Activated CD8-positive, alpha-beta memory T cell treated with anti-CD3 and anti-CD28 coated beads for 48 hours (primary cell): ENCODE data around the gene RCAN1.
"Not testable (repeated sequence)": the region's sequence is repeated elsewhere in the genome, so short reads cannot be mapped to it uniquely, and the experiment has no call there.

Experiments
- DNase-seq, 3 experiments: peaks; one replicate each; pipeline ENCODE4 v3.0.0-alpha.2; 2020; ENCODE audit warnings: low read depth in 2 of 3, low spot score in 2 of 3

Gene RCAN1

DNA sequence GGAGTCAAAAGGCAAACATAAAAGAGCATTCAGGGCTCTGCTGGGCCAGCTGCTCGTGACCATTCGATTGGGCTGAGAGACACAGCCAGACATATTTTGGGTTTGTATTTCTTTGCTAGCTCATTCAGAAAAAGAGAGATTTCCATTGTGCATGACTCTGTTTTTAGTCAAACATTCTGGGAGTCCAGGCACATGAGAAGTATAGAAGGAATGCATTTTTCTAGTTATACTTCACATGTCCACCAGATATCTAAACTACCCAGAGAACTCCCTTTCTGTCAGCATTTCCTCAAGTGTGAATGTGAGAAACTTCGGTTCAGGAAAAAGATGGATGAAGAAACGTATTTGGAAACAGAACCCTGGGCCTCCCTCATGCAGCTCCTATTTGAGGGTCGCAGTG, 96.6 kb downstream of the RCAN1 start:
- DNase-seq, result no peak

DNA sequence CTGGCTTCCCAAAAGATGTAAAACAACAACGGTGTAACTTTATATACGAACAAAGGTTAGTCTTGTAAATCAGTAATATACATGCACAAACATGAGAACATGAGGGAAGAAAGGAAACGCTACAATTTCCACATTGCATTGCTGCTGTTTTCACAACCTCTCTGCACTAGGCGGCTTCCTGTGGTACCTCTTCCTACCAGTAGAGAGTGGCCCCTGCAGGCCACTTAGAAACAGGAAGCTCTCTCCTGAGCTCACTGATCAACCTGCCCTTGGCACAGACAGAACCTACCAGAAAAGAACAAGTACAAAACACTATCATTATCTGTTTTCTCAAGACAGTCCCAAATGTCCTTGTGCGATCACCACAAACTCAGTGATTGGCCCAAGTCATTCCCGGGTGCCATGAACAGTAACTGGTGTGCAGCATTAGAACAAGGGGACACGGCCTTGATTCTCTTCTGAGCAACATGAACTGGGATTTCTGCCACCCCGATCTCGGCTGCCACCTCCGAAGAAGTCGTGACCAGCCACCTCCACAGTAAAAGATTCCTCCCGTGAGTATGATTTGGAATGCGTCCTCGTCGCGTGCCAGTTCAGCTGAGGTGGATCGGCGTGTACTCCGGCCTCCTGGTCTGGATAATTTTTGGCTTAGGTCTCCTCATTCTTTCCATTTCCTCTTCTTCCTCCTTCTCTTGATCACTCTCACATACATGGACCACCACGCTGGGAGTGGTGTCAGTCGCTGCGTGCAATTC, 97.2 kb downstream of the RCAN1 start:
- DNase-seq, result no peak

DNA sequence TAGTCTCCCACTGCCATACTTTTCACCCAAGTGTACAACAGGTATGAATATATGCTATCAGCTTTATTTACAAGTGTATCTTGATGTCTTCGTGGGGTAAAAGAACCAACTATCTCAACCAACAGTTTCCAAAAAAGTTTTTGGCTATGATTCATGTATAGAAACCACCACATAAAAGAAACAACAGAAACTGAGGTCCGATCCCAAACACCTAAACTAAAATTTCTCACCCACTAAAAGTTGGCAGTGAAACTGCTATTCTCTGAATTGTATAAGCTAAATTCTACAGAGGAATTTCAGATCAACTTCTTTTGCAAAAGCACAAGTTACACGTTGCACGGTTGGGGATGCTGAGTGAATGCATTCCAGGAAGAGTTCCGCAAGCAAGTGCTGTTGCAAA, 97.9 kb downstream of the RCAN1 start:
- DNase-seq, result no peak

DNA sequence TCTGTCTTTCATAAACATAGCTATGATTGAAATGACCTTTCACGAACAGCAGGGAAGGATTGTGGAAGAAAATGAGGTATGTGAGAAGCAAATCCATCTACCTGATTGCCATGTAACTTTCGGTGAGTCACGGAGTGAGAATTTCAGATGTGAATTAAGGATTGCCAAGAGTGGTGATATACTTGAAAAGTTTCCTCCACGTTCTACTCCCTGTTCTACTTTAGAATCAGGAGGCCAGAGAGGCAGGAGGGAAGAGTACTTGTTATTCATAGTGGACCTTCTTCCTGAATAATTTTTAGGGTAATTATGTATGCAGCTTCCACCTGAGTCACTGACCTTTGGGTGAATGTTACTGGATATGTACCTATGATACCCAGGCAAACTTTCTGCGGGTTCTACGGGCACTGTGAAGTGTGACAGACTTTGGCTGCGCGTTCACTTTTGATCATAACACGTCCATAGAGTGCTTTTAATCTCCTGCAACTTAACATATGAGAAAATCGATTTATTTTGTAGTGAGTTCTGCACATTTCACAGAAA, 100.3 kb downstream of the RCAN1 start:
- no peak for DNase-seq

DNA sequence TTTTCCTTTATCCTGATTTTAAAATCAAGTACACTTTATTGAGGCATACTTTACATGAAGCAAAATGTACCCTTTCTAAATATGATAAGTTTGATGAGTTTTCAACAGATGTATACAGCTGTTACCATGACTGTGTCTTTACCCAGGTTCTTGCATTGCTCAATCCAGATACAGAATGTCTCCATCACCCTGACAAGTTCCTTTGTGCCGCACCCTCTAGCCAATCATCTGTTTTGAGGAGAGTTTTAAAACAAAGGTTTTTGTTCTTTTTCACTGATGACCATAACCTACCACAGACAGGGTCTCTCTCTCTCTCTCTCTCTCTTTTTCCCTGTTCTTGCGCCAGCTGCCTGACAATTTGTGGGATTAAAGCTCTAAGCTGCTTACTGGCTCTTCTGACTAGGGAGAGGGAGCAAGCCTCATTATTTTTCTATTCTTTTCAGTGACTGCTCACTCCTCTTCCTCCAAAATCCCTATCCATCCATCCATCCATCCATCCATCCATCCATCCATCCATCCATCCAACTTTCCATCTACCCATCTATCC, 101.7 kb downstream of the RCAN1 start:
- no peak for DNase-seq

DNA sequence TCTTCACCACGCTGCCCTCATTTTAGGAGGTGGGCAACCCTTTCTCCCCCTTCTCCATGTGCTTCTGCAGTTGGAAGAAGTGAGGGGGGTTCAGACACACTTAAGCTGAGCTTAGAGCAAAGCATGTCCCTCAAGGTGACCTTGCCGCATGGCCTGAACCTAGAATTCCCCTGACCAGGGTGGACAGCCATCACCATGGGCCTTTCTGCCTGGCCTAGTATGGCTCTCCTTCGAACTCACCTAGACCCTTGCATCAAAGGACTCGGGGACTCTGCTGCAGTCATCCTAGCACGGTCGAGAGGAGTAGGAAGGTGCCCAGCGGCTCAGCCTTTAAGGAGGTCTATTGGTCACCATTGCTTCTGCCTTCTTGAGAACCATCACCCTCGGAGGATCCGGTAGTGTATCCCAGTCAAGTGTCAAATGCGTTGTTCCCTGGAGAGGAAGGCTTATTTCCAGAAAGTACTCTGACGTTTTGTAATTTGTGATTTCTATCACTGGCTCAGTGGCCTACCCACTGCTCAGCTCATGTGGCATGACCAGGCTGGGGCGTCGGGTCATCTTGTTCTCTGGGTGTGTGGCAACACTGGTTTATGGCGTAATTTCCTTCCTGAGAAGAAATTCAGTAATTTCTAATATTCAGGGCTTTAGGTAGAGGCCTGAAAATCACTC, 103.0 kb downstream of the RCAN1 start, which contains the start of gene KCNE1:
Gene KCNE1, minus strand, starts transcription at position 424 of the 669 bp plus-strand sequence. CDS start 62,576 bp downstream, outside the sequence.
- DNase-seq, result no peak

DNA sequence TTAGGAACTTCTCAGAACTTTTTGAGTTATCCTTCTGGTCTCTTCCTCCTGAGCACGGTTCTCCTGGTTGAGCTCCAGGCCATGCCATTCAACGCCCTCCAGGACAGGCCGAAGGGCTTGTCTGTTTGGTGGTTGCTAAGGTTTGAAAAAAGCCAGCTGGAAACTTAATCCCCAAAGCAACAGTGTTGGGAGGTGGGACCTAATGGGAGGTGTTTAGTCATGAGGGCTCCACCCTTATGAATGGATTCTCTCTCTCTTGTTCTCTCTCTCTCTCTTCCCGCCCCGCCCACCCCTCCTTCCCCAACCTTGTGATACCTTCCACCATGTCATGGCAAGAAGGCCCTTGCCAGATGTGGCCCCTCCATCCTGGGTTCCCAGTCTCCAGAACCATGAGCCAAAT, 103.7 kb downstream of the RCAN1 start:
- no peak for DNase-seq

DNA sequence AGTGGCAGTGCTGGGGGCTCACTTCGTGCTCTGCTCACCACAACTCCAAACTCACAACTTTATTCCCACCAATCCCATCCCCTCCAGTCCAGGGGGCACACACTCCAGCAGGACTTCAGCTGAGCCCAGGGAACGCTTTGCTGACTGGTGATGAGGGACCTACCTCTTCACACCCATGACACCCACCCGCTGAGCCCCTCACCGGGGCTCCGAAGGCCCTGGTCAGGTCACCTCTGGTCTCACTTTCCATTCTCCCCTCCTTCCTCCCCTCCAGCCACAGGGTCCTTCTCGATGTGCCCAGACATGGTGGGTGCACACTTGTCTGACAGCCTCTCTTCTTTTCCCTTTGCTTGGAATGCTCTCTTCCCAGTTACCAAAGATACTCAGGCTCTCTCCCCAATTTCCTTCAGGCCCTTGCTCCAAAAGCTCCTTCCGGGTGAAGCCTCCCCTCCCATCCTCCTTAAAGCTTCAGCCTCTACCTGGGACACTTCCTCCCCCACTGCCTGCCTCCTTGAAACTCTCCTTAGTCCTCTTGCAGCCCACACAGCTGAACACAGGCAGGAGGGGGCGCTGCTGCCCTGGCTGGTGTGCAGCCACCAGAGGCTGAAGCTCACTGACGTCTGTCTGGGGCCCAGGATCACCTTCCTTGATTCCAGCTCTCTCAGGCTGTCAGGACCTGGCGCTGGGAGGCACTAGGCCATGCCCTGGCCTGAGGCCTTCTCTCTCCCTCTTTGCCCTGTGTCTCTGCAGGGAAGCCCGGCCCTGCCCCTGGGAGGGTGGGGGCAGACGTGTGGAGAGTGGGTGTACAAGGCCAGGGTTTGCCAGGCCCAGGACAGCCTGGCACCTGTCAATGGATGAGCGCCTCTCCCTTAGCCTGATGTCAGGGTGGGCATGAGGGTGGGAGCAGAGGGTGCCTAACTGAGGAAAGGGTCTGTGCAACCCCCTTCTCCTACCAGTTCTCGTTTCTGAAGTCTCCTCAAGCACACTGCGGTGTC, 104.5 kb downstream of the RCAN1 start:
- peak in 2 of 3 experiments; percentile 17 to 23 for DNase-seq

DNA sequence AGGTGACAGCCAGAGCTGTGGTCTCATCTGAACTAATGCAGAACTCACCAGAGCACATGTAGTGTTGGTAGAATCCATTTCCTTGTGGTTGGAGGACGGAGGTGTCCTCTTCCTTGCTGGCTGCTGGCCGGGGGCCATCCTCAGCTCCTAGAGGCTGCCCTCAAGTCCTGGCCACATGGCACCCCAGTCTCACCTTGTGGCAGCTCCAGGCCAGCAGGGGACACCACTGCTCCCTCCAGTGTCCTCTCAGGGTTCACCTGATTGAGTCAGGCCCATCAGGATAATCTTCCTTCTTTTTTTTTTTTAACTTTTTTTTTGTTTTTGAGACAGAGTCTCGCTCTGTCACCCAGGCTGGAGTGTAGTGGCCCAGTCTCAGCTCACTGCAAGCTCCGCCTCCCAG, 105.8 kb downstream of the RCAN1 start:
- DNase-seq, result no peak

DNA sequence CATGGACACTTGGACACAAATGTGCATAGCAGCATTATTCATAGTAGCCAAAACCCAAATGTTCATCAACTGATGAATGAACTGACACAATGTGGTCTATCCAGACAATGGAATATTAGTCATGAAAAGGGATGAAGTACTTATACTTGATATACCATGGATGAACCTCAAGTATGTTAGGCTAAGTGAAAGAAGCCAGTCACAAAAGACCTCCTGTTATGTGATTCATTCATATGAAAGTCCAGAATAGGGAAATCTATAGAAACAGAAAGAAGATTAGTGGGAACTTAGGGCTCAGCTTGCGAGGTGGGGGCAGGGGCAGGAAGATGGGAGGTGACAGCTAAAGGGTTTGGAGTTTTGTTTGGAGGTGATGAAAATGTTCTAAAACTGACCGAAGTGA, 110.3 kb downstream of the RCAN1 start:
- DNase-seq, result no peak

DNA sequence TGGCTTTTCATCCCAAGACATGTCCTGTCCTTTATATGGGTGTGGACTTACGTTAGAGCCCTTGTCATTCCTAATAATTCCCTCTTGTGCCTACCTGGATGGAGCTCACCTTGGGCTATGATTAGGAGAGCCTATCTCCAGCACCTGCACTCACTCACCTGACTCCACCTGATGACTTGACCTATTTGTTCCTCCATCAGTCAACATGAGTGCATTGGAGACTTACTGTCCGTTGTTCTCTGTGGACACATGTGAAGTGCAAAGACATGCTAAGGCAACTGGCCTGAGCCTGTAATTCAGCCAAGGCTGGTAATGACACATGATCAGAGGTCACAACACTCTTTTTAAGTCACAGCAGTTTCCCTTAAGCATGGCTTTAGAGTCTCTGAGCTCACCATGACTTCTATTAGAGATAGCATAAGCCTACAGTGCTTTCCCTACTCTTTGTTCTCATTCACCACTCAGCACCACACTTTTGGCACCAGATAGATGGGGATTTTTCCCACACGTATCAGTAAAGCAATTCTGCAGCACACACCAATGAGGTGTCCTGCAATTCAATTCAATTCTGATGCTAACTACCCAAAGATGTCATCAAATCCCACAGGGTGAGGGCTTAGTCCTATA, 112.3 kb downstream of the RCAN1 start:
- DNase-seq, result no peak

DNA sequence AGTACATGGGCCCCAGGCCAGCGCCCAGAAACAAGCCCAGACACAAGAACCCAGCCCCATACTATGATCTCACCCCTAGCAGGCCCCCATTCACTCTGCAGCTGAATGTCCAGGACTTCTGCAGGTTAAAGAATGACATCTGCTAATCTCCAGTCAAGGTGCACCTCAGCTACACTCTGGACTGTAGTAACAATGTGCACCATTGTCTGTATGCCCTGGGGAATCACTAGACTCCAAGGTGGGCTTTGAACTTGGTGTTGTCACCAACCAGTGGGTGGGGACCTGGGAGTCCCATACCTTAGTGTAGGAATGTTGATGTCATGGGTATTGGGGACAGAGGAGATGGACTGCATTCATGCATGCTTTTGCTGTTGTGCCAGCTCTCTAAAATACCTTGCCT, 113.2 kb downstream of the RCAN1 start:
- DNase-seq, result no peak

DNA sequence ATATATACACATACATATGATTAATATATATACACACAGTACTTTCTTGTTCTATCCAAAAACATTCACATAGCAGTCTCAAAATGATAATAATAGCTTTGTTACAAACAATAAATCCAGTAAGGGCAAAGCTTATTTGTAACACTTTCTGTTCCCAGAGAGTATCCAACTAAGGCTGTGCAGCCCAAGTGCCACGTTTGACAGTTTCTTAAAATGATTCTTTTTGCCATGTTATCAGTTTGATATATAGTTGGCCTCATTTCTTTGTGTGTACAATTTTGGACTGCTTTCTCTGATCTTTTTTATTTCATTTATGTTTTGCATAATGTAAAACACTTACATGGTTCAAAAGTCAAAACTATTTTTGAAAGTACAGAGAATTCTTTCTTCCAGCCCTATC, 114.7 kb downstream of the RCAN1 start:
- DNase-seq, result no peak

DNA sequence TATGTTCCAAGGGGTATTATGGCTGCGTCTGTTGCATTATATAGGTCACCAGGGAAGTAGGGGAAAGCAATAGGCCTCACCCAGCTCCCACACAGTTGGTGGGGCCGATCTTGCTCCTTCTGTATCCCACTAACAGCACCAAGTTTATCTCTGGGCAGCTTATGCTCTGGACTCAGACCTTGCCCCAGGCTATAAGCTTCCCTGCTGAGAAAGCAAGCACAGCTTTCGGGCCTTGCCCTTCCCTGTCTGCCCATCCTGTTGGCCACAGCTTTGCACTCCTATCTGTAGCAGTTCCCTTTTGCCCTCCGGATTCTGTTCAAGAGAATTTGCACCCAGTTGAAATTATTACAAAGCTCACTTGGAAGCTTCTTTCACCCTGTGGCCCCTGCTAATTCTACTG, 115.8 kb downstream of the RCAN1 start:
- DNase-seq, result no peak

DNA sequence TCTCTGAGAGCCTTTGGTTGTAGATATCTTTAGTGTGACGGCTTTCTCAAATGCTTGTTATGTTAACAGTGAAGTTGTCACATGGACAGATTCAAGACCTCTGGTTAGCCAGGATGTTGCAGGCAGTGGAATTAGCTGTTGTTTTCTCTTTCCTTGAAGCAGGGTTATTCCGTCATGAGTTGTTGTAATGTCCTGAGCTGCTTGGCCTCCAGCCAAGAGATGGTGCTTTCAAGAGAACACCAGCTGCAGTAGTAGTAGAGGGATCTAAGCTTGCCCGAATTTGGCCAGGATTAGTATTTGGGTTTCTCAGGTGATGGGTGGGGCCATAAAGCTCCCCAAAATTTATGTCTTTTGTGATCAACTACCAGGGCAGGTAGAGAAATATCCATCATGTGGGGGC, 116.3 kb downstream of the RCAN1 start:
- DNase-seq, result no peak

DNA sequence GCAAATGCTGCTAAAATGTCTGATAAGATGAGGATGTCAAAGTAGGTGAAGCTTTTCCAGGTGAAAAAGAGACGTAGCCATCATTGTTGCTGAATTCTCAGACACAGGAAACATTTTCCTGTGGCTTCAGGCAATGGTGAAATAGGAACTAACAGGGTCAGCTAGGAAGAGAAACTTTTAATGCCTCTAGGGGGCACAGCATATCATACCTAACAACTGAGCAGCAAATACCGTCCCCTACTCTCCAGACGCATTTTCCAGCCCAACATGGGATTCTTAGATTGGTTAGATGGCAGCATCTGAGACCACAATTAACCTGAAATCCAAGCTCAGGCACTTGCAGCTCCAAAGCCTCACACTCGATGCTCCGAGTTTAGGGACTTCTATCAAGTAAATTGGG, 131.1 kb downstream of the RCAN1 start:
- not testable (repeated sequence) for DNase-seq

DNA sequence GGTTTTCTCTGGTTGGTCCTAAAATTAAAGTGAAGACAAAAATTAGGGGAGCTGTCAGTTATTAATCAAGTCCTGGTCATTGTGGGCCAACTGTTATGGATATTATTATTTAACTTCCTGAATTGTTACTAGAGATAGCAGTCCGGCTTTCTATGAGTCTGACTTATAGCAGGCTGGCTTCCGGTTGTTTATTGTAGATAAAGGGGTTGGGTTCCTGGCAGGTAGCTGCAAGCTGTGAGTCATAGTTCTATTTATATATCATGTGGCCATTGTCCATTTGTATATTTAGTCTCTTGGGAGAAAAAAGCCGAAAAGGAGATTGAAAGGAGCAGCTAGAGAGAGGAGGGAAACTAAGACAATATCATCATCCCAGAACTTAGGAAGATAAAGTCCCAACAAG, 131.5 kb downstream of the RCAN1 start:
- not testable (repeated sequence) for DNase-seq

DNA sequence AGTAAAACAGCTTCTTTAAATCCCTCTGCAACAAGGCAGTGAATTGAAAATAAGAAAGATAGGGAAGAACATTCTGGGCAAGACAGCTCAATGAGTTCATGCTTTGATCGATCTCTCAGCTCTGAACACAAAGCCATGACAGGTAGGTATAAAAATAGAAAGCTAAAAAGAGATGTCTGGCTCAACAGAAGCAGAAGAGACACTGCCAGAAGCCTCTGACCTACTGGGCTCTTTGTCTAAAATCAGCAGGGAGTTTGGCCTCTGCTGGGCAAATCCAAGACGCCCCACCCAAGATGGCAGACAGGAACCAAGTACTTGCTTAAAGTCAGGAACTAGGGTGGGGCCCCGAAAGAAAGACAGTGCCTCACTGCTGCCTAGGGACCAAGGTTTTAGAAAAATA, 147.6 kb downstream of the RCAN1 start:
- not testable (repeated sequence) for DNase-seq
